8988T (cell line): ENCODE measurements around the gene TET2.
A peak's percentile ranks its signal among the peaks of the same experiment; 100 is the strongest.

Experiments
- DNase-seq: peaks from one replicate; pipeline ENCODE4 v3.0.0; 2011

Gene TET2

GRCh38 chr4:105146276-105147015 is at the start of gene TET2:
TET2 (plus strand) TSS chr4:105146876; CDS start chr4:105233943, 87,067 bp downstream.
- peak; percentile 34 for DNase-seq

- no peak for DNase-seq
Observed at GRCh38 chr4:105102016-105102415, 44.7 kb upstream of the TET2 start.

- DNase-seq, result no peak
Observed at GRCh38 chr4:105106426-105106825, 40.2 kb upstream of the TET2 start.

GRCh38 chr4:105107095-105107856 is 39.4 kb upstream of the TET2 start:
- DNase-seq, result no peak

DNA sequence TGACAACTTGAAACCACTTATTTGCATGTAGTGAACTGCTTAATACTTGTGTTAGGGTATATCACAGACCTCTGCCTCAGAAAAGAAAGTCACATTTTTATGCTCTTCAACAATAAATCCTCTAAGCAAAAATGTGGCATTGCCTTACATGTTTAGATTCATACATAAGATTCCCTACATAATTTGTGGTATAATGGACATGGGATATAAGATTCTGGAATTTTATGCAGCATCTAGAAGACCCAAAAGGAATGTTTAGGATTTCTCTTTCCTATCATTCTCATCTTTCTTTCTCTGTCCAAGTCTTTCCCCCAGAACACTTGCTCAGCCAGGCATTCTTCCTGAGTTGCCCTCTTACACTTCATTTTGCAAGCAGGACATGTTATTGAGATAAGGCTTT is 37.7 kb upstream of the TET2 start:
- DNase-seq, result no peak

DNA sequence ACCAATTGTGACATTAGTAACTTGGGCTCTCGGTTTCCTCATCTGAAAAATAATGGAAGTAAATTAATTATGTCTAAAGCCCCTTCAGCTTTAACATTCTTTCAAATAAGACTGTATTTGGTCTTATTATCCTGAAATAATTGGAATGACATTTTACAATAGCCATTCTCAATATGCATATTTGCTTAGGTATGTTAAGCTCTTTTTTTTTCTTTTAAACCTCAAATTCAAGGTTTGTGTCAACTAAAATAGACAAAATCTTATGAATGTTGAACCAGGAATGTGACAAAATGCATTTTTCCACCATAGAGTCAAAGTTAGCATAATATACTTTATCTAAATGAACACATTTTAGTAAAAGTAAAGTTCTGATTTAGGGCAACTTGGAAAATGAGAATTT is 34.4 kb upstream of the TET2 start:
- DNase-seq, result no peak

GRCh38 chr4:105113800-105114199 is 32.9 kb upstream of the TET2 start:
- no peak for DNase-seq

- no peak for DNase-seq
Observed at GRCh38 chr4:105116616-105117319, 29.9 kb upstream of the TET2 start.

GRCh38 chr4:105119356-105119755 is 27.3 kb upstream of the TET2 start:
- no peak for DNase-seq

GRCh38 chr4:105120626-105121025 is 26.1 kb upstream of the TET2 start:
- DNase-seq, result no peak

GRCh38 chr4:105122350-105122749 is 24.3 kb upstream of the TET2 start:
- no peak for DNase-seq

- DNase-seq, result no peak
Observed at GRCh38 chr4:105126311-105127169, 20.1 kb upstream of the TET2 start.

DNA sequence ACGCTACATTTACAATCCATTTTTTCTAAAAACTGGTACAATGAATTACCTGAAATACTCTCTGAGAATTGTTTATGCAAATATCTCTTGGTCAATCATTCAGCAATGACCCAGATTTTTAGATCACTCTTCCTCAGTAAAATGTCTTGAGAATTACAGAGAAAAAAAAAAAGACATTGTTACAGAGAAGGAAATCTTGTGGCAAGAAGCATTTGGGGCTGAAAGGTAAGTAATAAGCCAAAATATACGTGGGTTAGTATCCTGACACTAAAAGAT is 19.6 kb upstream of the TET2 start:
- no peak for DNase-seq

- DNase-seq, result no peak
Observed at GRCh38 chr4:105128208-105128607, 18.5 kb upstream of the TET2 start.

GRCh38 chr4:105129286-105130040 is 17.2 kb upstream of the TET2 start:
- no peak for DNase-seq

GRCh38 chr4:105130945-105131344 is 15.7 kb upstream of the TET2 start:
- DNase-seq, result no peak

GRCh38 chr4:105133976-105134375 is 12.7 kb upstream of the TET2 start:
- no peak for DNase-seq

DNA sequence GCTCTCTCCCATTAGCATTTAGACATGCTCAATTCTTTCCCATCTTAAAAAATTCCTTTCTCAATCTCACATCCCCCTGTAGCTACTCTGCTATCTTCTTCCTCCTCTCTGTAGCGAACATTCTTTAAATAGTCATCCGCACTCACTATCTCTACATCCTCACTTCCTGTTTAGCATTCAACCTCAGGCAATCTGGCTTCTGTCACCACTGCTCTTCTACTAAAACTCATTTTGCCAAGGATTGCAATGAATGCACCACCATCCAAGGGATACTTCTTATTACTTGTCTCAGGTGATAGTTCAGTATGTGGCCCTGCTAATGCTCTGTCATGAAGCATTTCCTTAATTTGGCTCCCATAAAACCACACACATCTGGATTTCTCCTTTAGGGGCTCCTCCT is 10.9 kb upstream of the TET2 start:
- no peak for DNase-seq

DNA sequence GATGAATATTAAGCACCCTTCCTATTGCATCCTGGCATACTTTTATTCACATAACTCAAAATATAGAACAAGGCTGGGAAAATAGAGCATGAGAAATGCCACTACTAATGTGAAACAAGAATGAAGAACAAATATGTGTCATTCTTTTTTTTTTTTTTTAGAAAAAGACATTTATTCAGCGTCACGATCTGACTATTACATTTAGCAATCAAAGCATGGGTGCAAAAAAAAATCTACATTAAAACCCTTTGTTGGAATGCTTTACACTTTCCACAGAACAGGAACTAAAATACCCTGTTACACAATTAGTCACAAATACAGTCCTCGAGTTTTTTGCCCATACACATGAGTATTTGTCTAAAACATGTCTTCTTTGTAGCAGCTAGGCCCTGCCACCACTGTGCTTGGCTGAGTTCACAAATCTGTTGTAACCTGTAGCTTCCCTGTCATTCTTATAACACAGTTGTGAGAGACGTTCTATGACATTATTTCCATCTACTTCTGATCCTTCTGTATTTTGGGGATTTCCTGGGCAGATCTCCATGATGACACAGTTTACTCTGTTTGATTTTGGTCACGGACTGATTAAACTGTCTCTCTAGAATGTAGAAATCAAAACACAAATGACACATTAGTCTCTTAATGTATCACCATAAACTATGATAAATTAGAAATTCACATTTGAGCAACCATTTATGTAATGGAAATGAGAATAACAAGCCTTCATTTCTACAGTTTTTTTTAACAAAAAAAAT is 9.4 kb upstream of the TET2 start:
- no peak for DNase-seq

GRCh38 chr4:105139646-105140045 is 7.0 kb upstream of the TET2 start:
- no peak for DNase-seq

DNA sequence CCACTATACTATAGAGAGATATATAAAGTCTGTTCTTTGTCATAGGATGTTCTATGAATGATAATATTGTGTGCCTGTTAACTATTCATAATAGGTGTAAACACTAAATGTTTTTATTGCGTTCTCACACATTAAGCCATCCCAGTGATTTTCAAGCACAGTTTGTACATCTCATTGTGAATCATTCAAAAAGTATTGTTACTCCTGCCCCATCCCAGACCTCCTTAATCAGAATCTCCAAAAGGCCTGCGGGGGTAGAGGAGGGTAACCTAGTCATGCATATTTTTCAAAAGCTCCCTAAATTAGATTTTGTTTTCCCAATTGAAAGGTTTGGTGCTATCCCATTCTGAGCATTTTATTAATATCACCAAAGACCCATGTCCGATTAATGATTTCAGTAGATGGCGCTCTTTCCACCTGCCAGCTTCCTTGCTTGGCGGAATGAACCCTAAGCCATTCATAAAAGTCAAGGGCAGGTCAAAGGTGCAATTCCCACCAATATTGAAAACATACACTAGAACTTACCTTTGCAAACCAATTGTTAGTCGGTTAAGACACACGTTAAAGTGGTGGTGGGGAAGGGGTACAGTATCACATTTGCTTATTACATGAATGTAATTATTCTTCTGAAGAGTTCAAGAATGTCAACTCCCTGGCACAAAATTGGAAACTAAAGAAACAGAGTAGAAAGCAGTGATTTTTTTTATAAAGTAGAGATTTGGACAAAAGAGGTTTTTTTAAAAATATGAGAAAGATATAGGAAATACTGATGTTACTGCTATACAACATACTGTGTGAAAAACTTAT is 5.8 kb upstream of the TET2 start:
- no peak for DNase-seq
